GM12878 (cell line): ENCODE results near the gene XRCC2. TPM values are rescaled to one million over a fixed set of nuclear protein-coding genes. Genes with fewer than 3 reads are reported as not detected.

Source experiments
- ATAC-seq: fragments of 200-7000 bp; cut with Tn5 transposase; 3 replicates; pipeline ENCODE4 v1.9.1; 2020; ENCODE audit warnings: mild to moderate bottlenecking, moderate library complexity
- BruUV-seq: library from RNA; stranded (reverse); fragments of 400-500 nt; replicated peaks from 2 replicates; lab custom pipeline; 2021; lab: Mats Ljungman, UMichigan
- CTCF ChIA-PET: fragments of 300-600 bp; sonication (Branson Sonifier 250); formaldehyde crosslinking; extraction: SDS; loops from one replicate; lab custom pipeline; 2021; ENCODE audit warnings: inconsistent platforms; lab: Yijun Ruan, JAX
- POLR2A ChIA-PET: fragments of 350-600 bp; formaldehyde crosslinking; extraction: SDS; loops from one replicate; lab custom pipeline; 2021; ENCODE audit warnings: inconsistent platforms; lab: Charles Lee
- RAD21 ChIA-PET: fragments of 300-600 bp; sonication (Branson Sonifier 250); formaldehyde crosslinking; loops from one replicate; lab custom pipeline; 2023; ENCODE audit warnings: antibody characterized with exemption; ENCODE audit not compliant: unreplicated experiment; lab: Charles Lee
- SMC1A ChIA-PET: fragments of 300-600 bp; sonication (Branson Sonifier 250); formaldehyde crosslinking; loops from one replicate; lab custom pipeline; 2023; ENCODE audit not compliant: unreplicated experiment, uncharacterized antibody; lab: Charles Lee
- DNase-seq: peaks from one replicate; pipeline ENCODE4 v3.0.0-alpha.2; 2011; ENCODE audit warnings: low read depth, low spot score
- FAIRE-seq: peaks from 3 replicates; lab custom pipeline; 2011; peaks lifted over from hg19 to GRCh38; lab: Jason Lieb, UNC
- H2AFZ ChIP-seq: 2 replicates; pipeline ENCODE4 v1.6.0; 2011; ENCODE audit warnings: low read depth, low read length, control low read depth; ENCODE audit not compliant: control insufficient read depth
- H3K27ac ChIP-seq: 2 replicates; pipeline ENCODE4 v1.5.1; 2011; ENCODE audit warnings: control low read depth; ENCODE audit not compliant: control insufficient read depth, insufficient read depth
- H3K27me3 ChIP-seq, 2 experiments: replicated peaks in 1 of 2; 2 replicates each; pipeline versions ENCODE4 v1.6.0 to v1.6.1; 2011; ENCODE audit warnings: low read length in 1 of 2; ENCODE audit not compliant: control insufficient read depth in 2 of 2, insufficient read depth in 2 of 2
- H3K36me3 ChIP-seq, 2 experiments: 2 replicates each; pipeline ENCODE4 v1.5.1; 2011; ENCODE audit warnings: low read length in 1 of 2; ENCODE audit not compliant: control insufficient read depth in 2 of 2, insufficient read depth in 2 of 2
- H3K4me1 ChIP-seq: 2 replicates; pipeline ENCODE4 v1.6.1; 2011; ENCODE audit warnings: mild to moderate bottlenecking, low read length, moderate library complexity, mixed read lengths; ENCODE audit not compliant: control insufficient read depth, insufficient read depth
- H3K4me2 ChIP-seq: 2 replicates; pipeline ENCODE4 v1.6.0; 2011; ENCODE audit warnings: control low read depth; ENCODE audit not compliant: control insufficient read depth, insufficient read depth
- H3K4me3 ChIP-seq: fragments of 200-600 bp; sonication (generic); 2 replicates; pipeline ENCODE4 v1.5.1; 2016
- H3K79me2 ChIP-seq: 2 replicates; pipeline ENCODE4 v1.6.0; 2011; ENCODE audit warnings: low read length; ENCODE audit not compliant: control insufficient read depth, insufficient read depth
- H3K9ac ChIP-seq: 2 replicates; pipeline ENCODE4 v1.8.0; 2011; ENCODE audit warnings: low read length, control low read depth, mixed read lengths; ENCODE audit not compliant: control insufficient read depth, insufficient read depth
- H3K9me3 ChIP-seq: replicated peaks from 3 replicates; pipeline ENCODE4 v1.5.1; 2011; ENCODE audit warnings: mild to moderate bottlenecking, low read length; ENCODE audit not compliant: control insufficient read depth, insufficient read depth
- H4K20me1 ChIP-seq: 2 replicates; pipeline ENCODE4 v1.6.0; 2011; ENCODE audit not compliant: control insufficient read depth, insufficient read depth
- BCL11A ChIP-seq: IDR thresholded peaks from 2 replicates; pipeline ENCODE4 v1.6.1; 2011; ENCODE audit warnings: low read depth, low read length
- CEBPB ChIP-seq, 2 experiments: fragments of 150-350 bp in 1 of 2; IDR thresholded peaks; 2 replicates each; pipeline ENCODE4 v1.6.1; 2012 to 2014; ENCODE audit warnings: low read depth in 2 of 2, low read length in 2 of 2, borderline replicate concordance in 1 of 2, inconsistent platforms in 1 of 2
- EGR1 ChIP-seq, 2 experiments: IDR thresholded peaks; 1 replicate in 1 of 2; 2 replicates in 1 of 2; pipeline ENCODE4 v1.6.1; 2011 to 2012; ENCODE audit warnings: low read depth in 2 of 2, low read length in 2 of 2, borderline replicate concordance in 1 of 2, mild to moderate bottlenecking in 1 of 2, moderate library complexity in 1 of 2
- FOXM1 ChIP-seq: IDR thresholded peaks from 2 replicates; pipeline ENCODE4 v1.6.1; 2012; ENCODE audit warnings: low read depth, mild to moderate bottlenecking, inconsistent platforms, low read length, moderate library complexity
- KDM1A ChIP-seq: fragments of 200-600 bp; sonication (generic); IDR thresholded peaks from 2 replicates; pipeline ENCODE4 v1.6.1; 2016; ENCODE audit warnings: borderline replicate concordance
- MEF2B ChIP-seq: fragments of 450-650 bp; IDR thresholded peaks from 2 replicates; pipeline ENCODE4 v1.6.1; 2018; ENCODE audit warnings: mild to moderate bottlenecking, moderate library complexity; ENCODE audit not compliant: partially characterized antibody, poor library complexity, severe bottlenecking
- SIN3A ChIP-seq: IDR thresholded peaks from 2 replicates; pipeline ENCODE4 v1.6.1; 2012; ENCODE audit warnings: low read depth, low read length, improper control_type of control experiment
- SMC3 ChIP-seq: IDR thresholded peaks from 2 replicates; pipeline ENCODE4 v1.6.1; 2011; ENCODE audit warnings: low read length, improper control_type of control experiment, borderline replicate concordance
- SREBF2 ChIP-seq: IDR thresholded peaks from 2 replicates; pipeline ENCODE4 v1.6.1; 2012; ENCODE audit warnings: mild to moderate bottlenecking, low read length
- TBL1XR1 ChIP-seq: IDR thresholded peaks from 2 replicates; pipeline ENCODE4 v1.6.1; 2012; ENCODE audit warnings: low read depth, low read length, improper control_type of control experiment
- ZNF217 ChIP-seq: fragments of 450-650 bp; IDR thresholded peaks from 2 replicates; pipeline ENCODE4 v1.6.1; 2017; ENCODE audit warnings: antibody characterized with exemption, mild to moderate bottlenecking
- ZNF274 ChIP-seq: IDR thresholded peaks from one replicate; pipeline ENCODE4 v1.8.0; 2011; ENCODE audit not compliant: insufficient read length, insufficient read depth
- WGBS: methylation state at CpG from one replicate; pipeline ENCODE4 v1.1.6; 2016; ENCODE audit warnings: low lambda C conversion rate; ENCODE audit not compliant: insufficient replicate concordance, insufficient coverage; ENCODE audit errors: missing lambda C conversion rate; 5-methylcytosine and 5-hydroxymethylcytosine counted together
- in situ Hi-C: fragments of 300-500 bp; cut with MboI; formaldehyde crosslinking; loops from 9 replicates; pipeline ENCODE4 v1.14.3; 2018; ENCODE audit warnings: mixed read lengths
- intact Hi-C: fragments of 100-400 bp; cut with micrococcal nuclease; formaldehyde crosslinking; loops from one replicate; pipeline ENCODE4 v1.14.2; 2022; ENCODE audit not compliant: unreplicated experiment
- polyA plus RNA-seq, 11 experiments: library from polyadenylated mRNA; depleted of rRNA in 4 of 11; unstranded in 6 of 11; stranded (reverse) in 5 of 11; fragments of >200 nt; fragmentation: Nextera tagmentation in 4 of 11; fragmentation: Illumina TruSeq in 1 of 11; extraction: Ambion mirVana in 4 of 11; extraction: Trizol in 1 of 11; gene quantifications; 1 replicate in 1 of 11; 2 replicates in 10 of 11; pipeline versions ENCODE4 v1.2.1 to v1.2.3, GENCODE V29; 2011 to 2016; ENCODE audit warnings: inconsistent platforms in 2 of 11, missing spikeins in 2 of 11, low read depth in 1 of 11
- total RNA-seq, 4 experiments: library from RNA; depleted of rRNA in 3 of 4; stranded (reverse); fragments of >200 nt in 3 of 4; fragmentation: Illumina TruSeq in 1 of 4; extraction: Trizol in 1 of 4; gene quantifications; 2 replicates each; pipeline versions ENCODE4 v1.2.1 to v1.2.3, GENCODE V29; 2013 to 2021
- TF ChIP-seq, protein P1 (sequence below): fragments of 450-650 bp; IDR thresholded peaks from 2 replicates; pipeline ENCODE4 v1.6.1; 2017; ENCODE audit warnings: mild to moderate bottlenecking, low read depth, inconsistent platforms; ENCODE audit not compliant: poor library complexity, severe bottlenecking
- TF ChIP-seq, protein P2 (sequence below): fragments of 450-650 bp; IDR thresholded peaks from 2 replicates; pipeline ENCODE4 v1.6.1; 2017; ENCODE audit warnings: mild to moderate bottlenecking
- TF ChIP-seq, protein P3 (sequence below): fragments of 450-650 bp; formaldehyde crosslinking; IDR thresholded peaks from 2 replicates; pipeline ENCODE4 v1.4.0; 2022; ENCODE audit warnings: mild to moderate bottlenecking, moderate library complexity

Gene XRCC2
- total and polyA plus RNA-seq, 10 of the 15 experiments (the other 5 are each of a cell fraction or from before 2014, with no cell fraction given) = 4.8 to 21.4 (median 13.9) TPM

DNA sequence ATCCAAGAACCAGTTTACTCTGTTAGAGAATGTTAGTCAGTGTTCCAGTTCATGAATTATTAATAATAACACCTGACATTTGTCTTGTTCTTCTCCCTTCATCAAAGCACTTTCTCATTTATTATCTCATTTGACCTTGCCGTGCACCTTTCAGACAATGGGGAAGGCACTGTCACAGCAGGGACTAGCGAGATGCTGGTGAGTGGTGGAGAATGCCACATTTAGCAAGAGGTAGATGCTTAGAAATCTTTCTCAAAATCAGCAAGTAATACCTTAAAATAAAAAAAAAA lies 34.2 kb upstream of the XRCC2 start:
- ChIA-PET RAD21 (interaction anchor here (1.4 kb wide), 1 partner anchor 369 kb away, joined by 4 read pairs; no protein-coding TSS in a partner anchor), SMC1A (interaction anchor here (0.6 to 1.1 kb wide), 2 partner anchors 16 to 359 kb away, joined by 3 to 4 read pairs; no protein-coding TSS in a partner anchor), POLR2A (no interaction called here), CTCF (interaction anchor here (0.7 to 1.5 kb wide), 2 partner anchors 177 to 374 kb away, joined by 3 to 9 read pairs; no protein-coding TSS in a partner anchor)
- no TSS peak for BruUV-seq
- Histone ChIP-seq H3K4me2 (no peak overlapping the region), H2AFZ (no peak overlapping the region), H3K79me2 (no peaks in the 10 kb centered on the region), H3K9me3 (peaks cover 2% of the 10 kb centered on the region; the same call in 2 of the 3 replicates), H3K4me3 (no peak overlapping the region), H3K27ac (no peak overlapping the region), H3K9ac (no peak overlapping the region), H4K20me1 (no peaks in the 10 kb centered on the region), H3K36me3 (no peaks in the 10 kb centered on the region), H3K4me1 (no peaks in the 10 kb centered on the region), H3K27me3 (no peaks in the 10 kb centered on the region)
- intact Hi-C loops (no loop called here), in situ Hi-C loops (no loop called here)
- ATAC-seq = no peak
- DNase-seq = no peak
- WGBS = 46% methylated on average over 2 of the region's 2 CpGs
- no peak for FAIRE-seq
- no peak for TF ChIP-seq SMC3
- no peak for TF ChIP-seq BCL11A
- no peak for TF ChIP-seq KDM1A
- TF ChIP-seq, protein P1, sequence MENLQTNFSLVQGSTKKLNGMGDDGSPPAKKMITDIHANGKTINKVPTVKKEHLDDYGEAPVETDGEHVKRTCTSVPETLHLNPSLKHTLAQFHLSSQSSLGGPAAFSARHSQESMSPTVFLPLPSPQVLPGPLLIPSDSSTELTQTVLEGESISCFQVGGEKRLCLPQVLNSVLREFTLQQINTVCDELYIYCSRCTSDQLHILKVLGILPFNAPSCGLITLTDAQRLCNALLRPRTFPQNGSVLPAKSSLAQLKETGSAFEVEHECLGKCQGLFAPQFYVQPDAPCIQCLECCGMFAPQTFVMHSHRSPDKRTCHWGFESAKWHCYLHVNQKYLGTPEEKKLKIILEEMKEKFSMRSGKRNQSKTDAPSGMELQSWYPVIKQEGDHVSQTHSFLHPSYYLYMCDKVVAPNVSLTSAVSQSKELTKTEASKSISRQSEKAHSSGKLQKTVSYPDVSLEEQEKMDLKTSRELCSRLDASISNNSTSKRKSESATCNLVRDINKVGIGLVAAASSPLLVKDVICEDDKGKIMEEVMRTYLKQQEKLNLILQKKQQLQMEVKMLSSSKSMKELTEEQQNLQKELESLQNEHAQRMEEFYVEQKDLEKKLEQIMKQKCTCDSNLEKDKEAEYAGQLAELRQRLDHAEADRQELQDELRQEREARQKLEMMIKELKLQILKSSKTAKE = no peak
- no peak for TF ChIP-seq CEBPB (IDR thresholded peaks at IDR 0.05; ENCODE audit: borderline replicate concordance in 1 of 2, low read depth in 2 of 2, low read length in 2 of 2)
- no peak for TF ChIP-seq ZNF274
- TF ChIP-seq MEF2B = no peak
- no peak for TF ChIP-seq TBL1XR1
- no peak for TF ChIP-seq FOXM1
- no peak for TF ChIP-seq SREBF2
- TF ChIP-seq SIN3A = no peak
- TF ChIP-seq, protein P2, sequence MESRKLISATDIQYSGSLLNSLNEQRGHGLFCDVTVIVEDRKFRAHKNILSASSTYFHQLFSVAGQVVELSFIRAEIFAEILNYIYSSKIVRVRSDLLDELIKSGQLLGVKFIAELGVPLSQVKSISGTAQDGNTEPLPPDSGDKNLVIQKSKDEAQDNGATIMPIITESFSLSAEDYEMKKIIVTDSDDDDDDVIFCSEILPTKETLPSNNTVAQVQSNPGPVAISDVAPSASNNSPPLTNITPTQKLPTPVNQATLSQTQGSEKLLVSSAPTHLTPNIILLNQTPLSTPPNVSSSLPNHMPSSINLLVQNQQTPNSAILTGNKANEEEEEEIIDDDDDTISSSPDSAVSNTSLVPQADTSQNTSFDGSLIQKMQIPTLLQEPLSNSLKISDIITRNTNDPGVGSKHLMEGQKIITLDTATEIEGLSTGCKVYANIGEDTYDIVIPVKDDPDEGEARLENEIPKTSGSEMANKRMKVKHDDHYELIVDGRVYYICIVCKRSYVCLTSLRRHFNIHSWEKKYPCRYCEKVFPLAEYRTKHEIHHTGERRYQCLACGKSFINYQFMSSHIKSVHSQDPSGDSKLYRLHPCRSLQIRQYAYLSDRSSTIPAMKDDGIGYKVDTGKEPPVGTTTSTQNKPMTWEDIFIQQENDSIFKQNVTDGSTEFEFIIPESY = no peak
- no peak for TF ChIP-seq ZNF217
- TF ChIP-seq, protein P3, sequence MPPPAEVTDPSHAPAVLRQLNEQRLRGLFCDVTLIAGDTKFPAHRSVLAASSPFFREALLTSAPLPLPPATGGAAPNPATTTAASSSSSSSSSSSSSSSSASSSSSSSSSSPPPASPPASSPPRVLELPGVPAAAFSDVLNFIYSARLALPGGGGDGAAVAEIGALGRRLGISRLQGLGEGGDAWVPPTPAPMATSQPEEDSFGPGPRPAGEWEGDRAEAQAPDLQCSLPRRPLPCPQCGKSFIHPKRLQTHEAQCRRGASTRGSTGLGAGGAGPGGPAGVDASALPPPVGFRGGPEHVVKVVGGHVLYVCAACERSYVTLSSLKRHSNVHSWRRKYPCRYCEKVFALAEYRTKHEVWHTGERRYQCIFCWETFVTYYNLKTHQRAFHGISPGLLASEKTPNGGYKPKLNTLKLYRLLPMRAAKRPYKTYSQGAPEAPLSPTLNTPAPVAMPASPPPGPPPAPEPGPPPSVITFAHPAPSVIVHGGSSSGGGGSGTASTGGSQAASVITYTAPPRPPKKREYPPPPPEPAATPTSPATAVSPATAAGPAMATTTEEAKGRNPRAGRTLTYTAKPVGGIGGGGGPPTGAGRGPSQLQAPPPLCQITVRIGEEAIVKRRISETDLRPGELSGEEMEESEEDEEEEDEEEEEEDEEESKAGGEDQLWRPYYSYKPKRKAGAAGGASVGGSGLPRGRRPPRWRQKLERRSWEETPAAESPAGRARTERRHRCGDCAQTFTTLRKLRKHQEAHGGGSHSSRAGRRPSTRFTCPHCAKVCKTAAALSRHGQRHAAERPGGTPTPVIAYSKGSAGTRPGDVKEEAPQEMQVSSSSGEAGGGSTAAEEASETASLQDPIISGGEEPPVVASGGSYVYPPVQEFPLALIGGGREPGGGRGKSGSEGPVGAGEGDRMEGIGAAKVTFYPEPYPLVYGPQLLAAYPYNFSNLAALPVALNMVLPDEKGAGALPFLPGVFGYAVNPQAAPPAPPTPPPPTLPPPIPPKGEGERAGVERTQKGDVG (CRISPR knock-in tag) = no peak
- no peak for TF ChIP-seq EGR1 (IDR thresholded peaks at IDR 0.05; ENCODE audit: borderline replicate concordance in 1 of 2, low read depth in 2 of 2, low read length in 2 of 2)
- TF ChIP-seq, all 136 proteins: peak for 0
